HG03135 (cell line): ENCODE results near the gene ERCC6L.
A peak's percentile ranks its signal among the peaks of the same experiment; 100 is the strongest.

Experiments used
- ATAC-seq: cut with Tn5 transposase; IDR thresholded peaks from one replicate; pipeline ENCODE4 v1.9.1; 2021; ENCODE audit warnings: mild to moderate bottlenecking, moderate library complexity; ENCODE audit not compliant: unreplicated experiment

The ERCC6L gene

GRCh38 chrX:72238721-72239475, at the start of gene ERCC6L:
Gene ERCC6L (minus strand): TSS chrX:72239027. CDS start chrX:72238911, 116 bp downstream.
- ATAC-seq, result peak; percentile 96

GRCh38 chrX:72282302-72282701, 43.5 kb upstream of the ERCC6L start:
- no peak for ATAC-seq

- ATAC-seq, result no peak
Measured at GRCh38 chrX:72280321-72280845, 41.6 kb upstream of the ERCC6L start.

- peak; percentile 34 for ATAC-seq
Measured at GRCh38 chrX:72276478-72276953, 37.7 kb upstream of the ERCC6L start.

GRCh38 chrX:72274526-72274925, 35.7 kb upstream of the ERCC6L start:
- ATAC-seq, result no peak

- no peak for ATAC-seq
Measured at GRCh38 chrX:72273718-72274117, 34.9 kb upstream of the ERCC6L start.

- no peak for ATAC-seq
Measured at GRCh38 chrX:72272868-72273267, 34.0 kb upstream of the ERCC6L start.

- no peak for ATAC-seq
Measured at GRCh38 chrX:72271812-72272211, 33.0 kb upstream of the ERCC6L start.

GRCh38 chrX:72271091-72271788, 32.4 kb upstream of the ERCC6L start:
- ATAC-seq, result no peak

GRCh38 chrX:72270316-72270866, 31.6 kb upstream of the ERCC6L start:
- ATAC-seq, result no peak

GRCh38 chrX:72269671-72270251, 30.9 kb upstream of the ERCC6L start:
- no peak for ATAC-seq

- no peak for ATAC-seq
Measured at GRCh38 chrX:72268597-72269365, 30.0 kb upstream of the ERCC6L start.

GRCh38 chrX:72265263-72265662, 26.4 kb upstream of the ERCC6L start:
- no peak for ATAC-seq

- ATAC-seq, result no peak
Measured at GRCh38 chrX:72262077-72262476, 23.2 kb upstream of the ERCC6L start.

- ATAC-seq, result no peak
Measured at GRCh38 chrX:72260448-72260847, 21.6 kb upstream of the ERCC6L start.

- ATAC-seq, result no peak
Measured at GRCh38 chrX:72258174-72258573, 19.3 kb upstream of the ERCC6L start.

GRCh38 chrX:72255864-72256263, 17.0 kb upstream of the ERCC6L start:
- ATAC-seq, result no peak

GRCh38 chrX:72255445-72255844, 16.6 kb upstream of the ERCC6L start:
- ATAC-seq, result no peak

- ATAC-seq, result no peak
Measured at GRCh38 chrX:72254816-72255215, 16.0 kb upstream of the ERCC6L start.

GRCh38 chrX:72253686-72254085, 14.9 kb upstream of the ERCC6L start:
- no peak for ATAC-seq
